Esophagus (tissue), 2 donors: ENCODE data around the gene RFX7. TPM values are rescaled to one million over a fixed set of nuclear protein-coding genes. Genes with fewer than 3 reads are reported as not detected.
"Not testable (repeated sequence)": the region's sequence is repeated elsewhere in the genome, so short reads cannot be mapped to it uniquely, and the experiment has no call there.

ENCODE experiments used
- H3K27ac ChIP-seq, 2 donors: one replicate each; pipeline ENCODE4 v1.5.1; 2013; ENCODE audit warnings: low read depth in 2 of 2, mild to moderate bottlenecking in 2 of 2, inconsistent platforms in 1 of 2, low read length in 1 of 2, moderate library complexity in 1 of 2
- H3K27me3 ChIP-seq, 2 donors: one replicate each; pipeline ENCODE4 v1.6.1; 2013; ENCODE audit warnings: low read length in 2 of 2, control low read depth in 1 of 2, mild to moderate bottlenecking in 1 of 2; ENCODE audit not compliant: insufficient read depth in 2 of 2, control insufficient read depth in 1 of 2
- H3K36me3 ChIP-seq, 2 donors: one replicate each; pipeline ENCODE4 v1.6.1; 2013; ENCODE audit warnings: low read length in 1 of 2; ENCODE audit not compliant: control insufficient read depth in 2 of 2, insufficient read depth in 2 of 2
- H3K4me1 ChIP-seq, 2 donors: one replicate each; pipeline ENCODE4 v1.6.1; 2013; ENCODE audit warnings: low read length in 1 of 2; ENCODE audit not compliant: control insufficient read depth in 2 of 2, insufficient read depth in 2 of 2
- H3K4me3 ChIP-seq, 2 donors: one replicate each; pipeline ENCODE4 v1.5.1; 2013; ENCODE audit warnings: low read length in 2 of 2, mild to moderate bottlenecking in 2 of 2, low read depth in 1 of 2, moderate library complexity in 1 of 2
- H3K9me3 ChIP-seq, 2 donors: one replicate each; pipeline ENCODE4 v1.6.1; 2013; ENCODE audit warnings: mild to moderate bottlenecking in 2 of 2, low read depth in 1 of 2, low read length in 1 of 2, moderate library complexity in 1 of 2; ENCODE audit not compliant: control insufficient read depth in 2 of 2, insufficient read depth in 1 of 2
- WGBS, 2 donors: extraction: QIAGEN DNeasy Blood & Tissue Kit; methylation state at CpG; one replicate each; pipeline ENCODE4 v1.1.7; 2013; 5-methylcytosine and 5-hydroxymethylcytosine counted together
- polyA plus RNA-seq, 2 donors: library from polyadenylated mRNA; stranded (reverse); fragments of 200-250 nt; gene quantifications; one replicate each; pipeline ENCODE4 v1.2.3, GENCODE V29; 2013
- donor health status: healthy with polysubstance abuse.
- donor health status: Bipolar disorder and iron deficiency.

RFX7 gene
- polyA plus RNA-seq, 2 donors: 1.9 TPM

DNA sequence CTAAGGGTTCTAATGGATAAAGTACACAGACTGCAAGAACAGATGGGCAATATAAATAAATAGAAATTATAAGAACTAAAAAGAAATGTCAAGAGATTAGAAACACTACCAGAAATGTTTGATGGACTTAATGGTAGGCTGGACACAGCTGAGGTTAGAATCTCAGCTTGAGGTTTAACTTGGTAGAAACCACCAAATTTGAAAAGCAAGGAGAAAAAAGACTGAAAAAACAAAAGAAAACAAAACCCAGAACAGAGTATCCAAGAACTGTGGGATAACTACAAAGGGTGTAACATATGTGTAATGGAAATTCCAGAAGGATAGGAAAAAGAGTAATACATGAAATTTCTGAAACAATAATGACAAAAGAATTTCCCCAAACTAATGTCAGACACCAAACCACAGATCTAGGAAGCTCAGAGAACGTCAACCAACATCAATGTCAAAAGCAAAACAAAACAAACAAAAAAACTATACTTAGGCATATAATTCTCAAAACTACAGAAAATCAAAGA is 35.0 kb downstream of the RFX7 start:
- Histone ChIP-seq H3K4me3 (no peak overlapping the region), H3K27ac (no peak overlapping the region), H3K27me3 (no peaks in the 10 kb centered on the region), H3K9me3 (no peaks in the 10 kb centered on the region), H3K4me1 (peaks cover 0 to 2% of the 10 kb centered on the region in 2 donors), H3K36me3 (no peaks in the 10 kb centered on the region)
- 58 to 77% methylated on average over 1 of the region's 1 CpG for WGBS, 2 donors

DNA sequence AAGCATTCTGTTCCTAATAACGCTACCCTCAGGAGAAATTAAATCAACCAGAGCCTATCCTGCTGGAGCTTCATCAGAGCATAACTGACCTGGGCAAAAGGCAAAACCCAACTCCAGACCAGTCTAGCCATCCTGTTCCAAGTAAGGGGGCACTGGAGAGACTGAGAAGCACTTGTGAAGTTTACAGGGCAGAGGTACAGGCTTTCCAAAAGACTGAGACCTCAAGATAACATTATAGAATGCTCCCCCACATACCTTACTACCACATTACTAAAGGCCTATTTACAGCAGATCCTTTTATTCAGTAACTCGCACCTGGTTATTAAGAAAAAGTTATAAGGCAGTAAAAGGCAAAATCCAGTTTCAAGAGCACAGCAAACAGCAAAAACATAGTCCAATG is 35.5 kb downstream of the RFX7 start:
- 67 to 84% methylated on average over 2 of the region's 2 CpGs for WGBS, 2 donors

DNA sequence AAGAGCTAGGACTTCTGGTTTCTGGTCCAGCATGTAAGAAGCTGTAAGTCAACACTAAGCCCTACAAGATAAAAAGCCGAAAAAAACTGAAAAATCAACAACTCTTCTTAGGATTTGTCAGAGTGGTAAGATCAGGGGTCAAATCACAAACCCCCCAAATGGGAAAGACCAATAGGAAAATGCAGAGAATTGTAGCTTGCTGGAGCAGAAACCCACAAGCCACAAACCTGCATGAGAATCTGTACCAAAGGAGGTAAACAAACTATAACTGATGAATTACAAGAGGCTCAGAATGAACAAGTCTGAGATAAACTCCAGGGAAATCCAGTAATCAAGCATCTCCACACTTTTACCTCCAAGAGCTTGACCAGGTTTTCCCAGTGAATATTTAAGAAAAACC is 36.0 kb downstream of the RFX7 start:
- Histone ChIP-seq H3K4me3 (no peak overlapping the region), H3K9me3 (no peaks in the 10 kb centered on the region), H3K27ac (no peak overlapping the region), H3K4me1 (peaks cover 0 to 2% of the 10 kb centered on the region in 2 donors), H3K36me3 (no peaks in the 10 kb centered on the region), H3K27me3 (no peaks in the 10 kb centered on the region)
- WGBS, 2 donors: 30 to 70% methylated on average over 1 of the region's 1 CpG

More for the DNA sequence above, 35.5 kb downstream of the RFX7 start:
- no peak overlapping the region for H3K27ac ChIP-seq
- peaks cover 0 to 2% of the 10 kb centered on the region in 2 donors for H3K4me1 ChIP-seq
- no peaks in the 10 kb centered on the region for H3K36me3 ChIP-seq
- H3K4me3 ChIP-seq: no peak overlapping the region
- no peaks in the 10 kb centered on the region for H3K9me3 ChIP-seq
- no peaks in the 10 kb centered on the region for H3K27me3 ChIP-seq

DNA sequence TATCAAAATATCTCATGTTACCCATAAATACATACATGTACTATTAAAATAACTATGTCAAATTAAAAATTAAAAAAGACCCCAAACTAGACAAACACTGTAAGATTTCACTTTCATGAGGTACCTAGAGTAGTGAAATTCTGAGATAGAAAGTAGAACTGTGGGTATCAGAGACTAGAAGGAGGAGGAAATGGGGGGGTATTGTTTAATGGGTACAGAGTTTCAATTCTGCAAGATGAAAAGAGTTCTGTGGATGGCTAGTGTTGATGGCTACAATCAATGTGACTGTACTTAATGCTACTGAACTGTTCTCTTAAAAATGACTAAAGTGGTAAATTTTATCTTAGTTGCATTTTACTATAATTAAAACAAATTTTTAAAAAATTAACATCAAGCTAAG is 36.6 kb downstream of the RFX7 start:
- Histone ChIP-seq H3K9me3 (no peaks in the 10 kb centered on the region), H3K4me1 (peaks cover 0 to 2% of the 10 kb centered on the region in 2 donors), H3K4me3 (no peak overlapping the region), H3K36me3 (no peaks in the 10 kb centered on the region), H3K27ac (no peak overlapping the region), H3K27me3 (no peaks in the 10 kb centered on the region)

DNA sequence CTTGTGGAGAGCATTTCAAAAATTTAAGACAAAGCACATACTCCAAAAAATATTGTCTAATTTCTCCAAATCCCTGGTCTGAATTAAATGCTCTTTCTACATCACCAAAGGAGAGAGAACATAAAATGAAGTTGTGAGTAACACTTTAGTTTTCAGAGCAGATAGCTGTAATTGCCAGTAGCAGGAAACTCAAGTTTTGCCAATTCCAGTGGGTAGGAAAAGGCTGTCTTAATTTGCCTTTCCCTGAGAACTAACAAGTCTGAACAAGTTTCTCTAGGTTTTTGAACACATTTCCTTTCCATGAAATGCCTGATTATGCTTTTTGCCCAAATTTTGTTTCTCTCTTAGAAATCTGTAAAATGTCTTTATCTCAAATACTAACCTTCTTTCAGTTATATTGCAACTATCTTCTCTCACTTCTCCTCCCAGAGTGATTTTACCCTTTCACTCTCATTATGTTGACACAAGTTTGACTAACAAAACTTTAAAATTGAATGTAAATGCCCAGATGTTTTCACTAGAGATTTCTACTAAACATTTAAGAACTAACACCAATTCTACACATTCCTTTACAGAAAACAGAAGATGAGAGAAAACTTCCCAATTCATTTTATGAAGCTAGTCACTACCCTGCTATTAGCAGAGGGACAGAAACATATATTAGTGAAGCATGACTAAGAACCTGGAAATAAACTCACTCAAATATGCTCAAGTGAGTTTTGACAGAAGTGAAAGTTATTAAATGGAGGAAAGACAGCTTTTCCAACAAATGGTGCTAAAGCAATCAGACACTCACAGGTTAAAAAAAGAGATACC is 38.4 kb downstream of the RFX7 start:
- H3K36me3 ChIP-seq: no peaks in the 10 kb centered on the region
- H3K27ac ChIP-seq: no peak overlapping the region
- H3K4me1 ChIP-seq: peaks cover 0 to 2% of the 10 kb centered on the region in 2 donors
- H3K4me3 ChIP-seq: no peak overlapping the region
- H3K27me3 ChIP-seq: no peaks in the 10 kb centered on the region
- H3K9me3 ChIP-seq: no peaks in the 10 kb centered on the region

DNA sequence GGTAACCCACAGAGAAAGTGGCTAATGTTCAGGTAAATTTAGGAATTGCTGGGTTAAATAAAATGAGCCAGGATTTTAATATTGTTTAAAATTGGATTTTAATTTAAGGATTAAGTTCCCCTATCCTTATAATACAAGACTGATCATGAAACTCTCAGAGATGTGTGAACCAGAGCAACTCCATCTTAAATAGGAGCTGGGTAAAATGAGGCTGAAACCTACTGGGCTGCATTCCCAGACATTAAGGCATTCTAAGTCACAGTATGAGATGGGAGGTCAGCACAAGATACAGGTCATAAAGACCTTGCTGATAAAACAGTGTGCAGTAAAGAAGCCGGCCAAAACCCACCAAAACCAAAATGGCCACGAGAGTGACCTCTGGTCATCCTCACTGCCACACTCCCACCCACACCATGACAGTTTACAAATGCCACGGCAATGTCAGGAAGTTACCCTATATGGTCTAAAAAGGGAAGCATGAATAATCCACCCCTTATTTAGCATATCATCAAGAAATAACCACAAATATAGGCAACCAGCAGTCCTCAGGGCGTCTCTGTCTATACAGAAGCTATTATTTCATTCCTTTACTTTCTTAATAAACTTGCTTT is 40.3 kb downstream of the RFX7 start:
- not testable (repeated sequence) for H3K4me1 ChIP-seq, H3K9me3 ChIP-seq, H3K27ac ChIP-seq, H3K4me3 ChIP-seq, H3K27me3 ChIP-seq, H3K36me3 ChIP-seq
- 88 to 93% methylated on average over 4 of the region's 4 CpGs for WGBS, 2 donors

DNA sequence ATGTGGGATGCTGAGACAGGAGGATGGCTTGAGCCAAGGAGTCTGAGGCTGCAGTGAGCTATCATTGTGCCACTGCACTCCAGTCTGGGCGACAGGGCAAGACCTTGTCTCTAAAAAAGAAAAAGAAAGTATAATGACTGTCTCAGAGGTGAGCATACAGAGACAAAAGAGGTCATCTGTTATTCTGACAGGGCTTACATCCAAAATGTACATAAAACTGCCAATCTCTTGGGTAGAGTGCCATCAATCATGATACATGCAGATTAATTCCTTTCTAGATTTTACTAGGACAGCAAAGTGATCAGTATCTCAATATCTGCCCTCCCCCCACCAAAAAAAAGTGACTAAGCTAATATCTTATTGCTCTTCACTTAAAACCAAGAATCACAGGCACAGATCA is 41.0 kb downstream of the RFX7 start:
- Histone ChIP-seq H3K27me3 (no peaks in the 10 kb centered on the region), H3K27ac (no peak overlapping the region), H3K4me3 (no peak overlapping the region), H3K4me1 (no peaks in the 10 kb centered on the region), H3K36me3 (no peaks in the 10 kb centered on the region), H3K9me3 (no peaks in the 10 kb centered on the region)
- 90 to 94% methylated on average over 1 of the region's 1 CpG for WGBS, 2 donors

DNA sequence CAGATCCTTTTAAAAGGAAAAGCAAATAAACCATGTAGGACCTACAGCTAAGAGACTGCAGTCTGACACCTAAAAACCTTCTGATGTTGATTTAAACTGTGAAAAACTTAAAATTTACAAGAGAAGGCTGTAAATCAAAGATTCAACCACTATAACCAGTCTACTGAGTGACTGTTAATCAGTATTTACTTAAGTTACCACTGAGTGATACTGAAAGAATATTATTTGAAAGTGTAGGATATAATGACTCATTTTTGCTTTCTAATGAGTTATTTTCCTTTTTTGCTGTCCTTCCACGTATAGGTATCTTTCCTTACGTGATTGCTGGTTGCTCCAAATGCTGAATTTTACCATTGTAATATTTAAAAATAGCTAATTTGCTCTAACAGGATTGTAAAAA is 44.6 kb downstream of the RFX7 start:
- WGBS, 2 donors: 67 to 81% methylated on average over 2 of the region's 2 CpGs
- Histone ChIP-seq H3K9me3 (no peaks in the 10 kb centered on the region), H3K4me3 (no peak overlapping the region), H3K27ac (no peak overlapping the region), H3K27me3 (no peaks in the 10 kb centered on the region), H3K4me1 (no peaks in the 10 kb centered on the region), H3K36me3 (no peaks in the 10 kb centered on the region)

DNA sequence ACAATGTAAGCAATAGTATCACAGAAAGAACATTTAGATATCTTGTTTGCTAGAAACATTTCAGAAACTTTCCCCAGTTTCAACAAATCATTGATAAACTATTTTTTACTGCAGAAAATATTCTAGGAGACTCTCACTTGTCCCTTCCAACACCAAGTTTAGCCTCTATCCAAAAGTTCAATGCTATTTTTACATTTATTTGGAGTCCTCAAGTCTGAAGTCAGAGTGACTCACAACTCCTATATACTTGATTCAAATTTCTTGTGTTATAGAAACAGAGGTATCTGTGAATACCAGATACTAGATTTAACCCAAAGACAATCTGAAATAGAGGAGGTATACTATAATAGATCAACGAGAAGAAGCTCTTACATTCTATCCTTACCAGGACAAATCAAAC is 49.6 kb downstream of the RFX7 start:
- 92 to 97% methylated on average over 1 of the region's 1 CpG for WGBS, 2 donors
- H3K36me3 ChIP-seq: no peaks in the 10 kb centered on the region
- H3K4me3 ChIP-seq: no peak overlapping the region
- H3K27me3 ChIP-seq: no peaks in the 10 kb centered on the region
- H3K4me1 ChIP-seq: peaks cover 0 to 2% of the 10 kb centered on the region in 2 donors
- no peaks in the 10 kb centered on the region for H3K9me3 ChIP-seq
- H3K27ac ChIP-seq: no peak overlapping the region
